Eye (tissue), 1 donor: Measurements from ENCODE around the gene TNFRSF19.
"Not testable (repeated sequence)": the region's sequence is repeated elsewhere in the genome, so short reads cannot be mapped to it uniquely, and the experiment has no call there.

Source experiments
- DNase-seq: peaks from one replicate; pipeline ENCODE4 v3.0.0-alpha.2; 2015

Gene TNFRSF19, protein sequence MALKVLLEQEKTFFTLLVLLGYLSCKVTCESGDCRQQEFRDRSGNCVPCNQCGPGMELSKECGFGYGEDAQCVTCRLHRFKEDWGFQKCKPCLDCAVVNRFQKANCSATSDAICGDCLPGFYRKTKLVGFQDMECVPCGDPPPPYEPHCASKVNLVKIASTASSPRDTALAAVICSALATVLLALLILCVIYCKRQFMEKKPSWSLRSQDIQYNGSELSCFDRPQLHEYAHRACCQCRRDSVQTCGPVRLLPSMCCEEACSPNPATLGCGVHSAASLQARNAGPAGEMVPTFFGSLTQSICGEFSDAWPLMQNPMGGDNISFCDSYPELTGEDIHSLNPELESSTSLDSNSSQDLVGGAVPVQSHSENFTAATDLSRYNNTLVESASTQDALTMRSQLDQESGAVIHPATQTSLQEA

GRCh38 chr13:23570099-23570920 lies at the start of gene TNFRSF19:
Gene TNFRSF19 (plus strand): TSS chr13:23570412. CDS start chr13:23590184, 19,772 bp downstream.
- DNase-seq, result peak; percentile 88

GRCh38 chr13:23529926-23530325 lies 40.3 kb upstream of the TNFRSF19 start:
- DNase-seq, result not testable (repeated sequence)

DNA sequence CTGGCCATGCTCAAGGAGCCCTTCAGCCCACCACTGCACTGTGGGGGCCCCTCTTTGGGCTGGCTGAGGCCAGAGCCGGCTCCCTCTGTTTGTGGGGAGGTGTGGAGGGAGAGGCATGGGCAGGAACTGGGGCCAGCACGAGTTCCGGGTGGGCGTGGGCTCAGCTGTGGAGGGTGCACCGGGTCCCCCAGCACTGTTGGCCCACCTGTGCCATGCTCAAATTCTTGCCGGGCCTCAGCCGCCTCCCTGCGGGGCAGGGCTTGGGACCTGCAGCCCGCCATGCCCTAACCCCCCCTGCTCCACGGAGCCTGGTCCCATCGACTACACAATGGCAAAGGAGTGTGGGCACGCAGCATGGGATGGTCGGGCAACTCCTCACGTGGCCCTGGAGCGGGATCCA lies 38.8 kb upstream of the TNFRSF19 start:
- no peak for DNase-seq

DNA sequence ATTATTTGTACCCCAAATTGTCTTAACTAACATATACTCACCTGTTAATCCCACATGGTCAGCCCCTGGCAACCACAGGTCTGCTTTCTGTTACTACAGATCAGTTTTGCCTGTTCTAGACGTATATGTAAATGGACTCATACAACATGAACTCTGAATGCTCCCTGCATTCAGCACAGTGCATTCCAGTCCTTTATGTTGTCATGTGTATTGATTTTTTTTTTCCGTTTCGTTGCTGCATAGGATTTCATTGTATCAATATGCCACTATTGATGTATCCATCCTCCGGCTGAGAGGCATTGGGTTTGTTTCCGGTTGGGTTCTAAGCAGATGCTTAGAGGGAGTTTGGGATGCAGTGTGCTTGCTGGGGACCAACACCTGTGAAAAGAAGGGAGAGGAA lies 36.1 kb upstream of the TNFRSF19 start:
- no peak for DNase-seq

- no peak for DNase-seq
Observed at GRCh38 chr13:23541221-23541824, 28.9 kb upstream of the TNFRSF19 start.

DNA sequence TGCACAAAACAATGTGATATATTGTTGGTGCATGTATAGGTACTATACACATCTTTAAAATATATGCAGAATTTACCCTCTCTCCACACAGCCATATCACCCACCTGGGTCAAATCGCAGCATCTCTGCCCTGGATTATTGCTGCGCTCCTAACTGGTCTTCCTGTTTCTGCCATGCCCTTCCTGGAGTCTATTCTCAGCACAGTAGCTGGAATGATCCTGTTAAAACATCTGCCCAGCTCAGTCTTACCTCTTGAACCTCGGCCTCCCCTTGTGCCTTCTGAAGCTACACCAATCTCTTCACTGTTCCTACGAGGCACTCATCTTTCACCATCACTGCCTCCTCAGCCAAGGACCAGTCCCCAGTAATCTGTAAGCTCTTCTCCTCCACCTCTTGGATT lies 25.5 kb upstream of the TNFRSF19 start:
- no peak for DNase-seq

GRCh38 chr13:23547000-23547590 lies 23.1 kb upstream of the TNFRSF19 start:
- DNase-seq, result peak; percentile 69

GRCh38 chr13:23549724-23550123 lies 20.5 kb upstream of the TNFRSF19 start:
- DNase-seq, result no peak

- DNase-seq, result no peak
Observed at GRCh38 chr13:23550163-23550562, 20.0 kb upstream of the TNFRSF19 start.

DNA sequence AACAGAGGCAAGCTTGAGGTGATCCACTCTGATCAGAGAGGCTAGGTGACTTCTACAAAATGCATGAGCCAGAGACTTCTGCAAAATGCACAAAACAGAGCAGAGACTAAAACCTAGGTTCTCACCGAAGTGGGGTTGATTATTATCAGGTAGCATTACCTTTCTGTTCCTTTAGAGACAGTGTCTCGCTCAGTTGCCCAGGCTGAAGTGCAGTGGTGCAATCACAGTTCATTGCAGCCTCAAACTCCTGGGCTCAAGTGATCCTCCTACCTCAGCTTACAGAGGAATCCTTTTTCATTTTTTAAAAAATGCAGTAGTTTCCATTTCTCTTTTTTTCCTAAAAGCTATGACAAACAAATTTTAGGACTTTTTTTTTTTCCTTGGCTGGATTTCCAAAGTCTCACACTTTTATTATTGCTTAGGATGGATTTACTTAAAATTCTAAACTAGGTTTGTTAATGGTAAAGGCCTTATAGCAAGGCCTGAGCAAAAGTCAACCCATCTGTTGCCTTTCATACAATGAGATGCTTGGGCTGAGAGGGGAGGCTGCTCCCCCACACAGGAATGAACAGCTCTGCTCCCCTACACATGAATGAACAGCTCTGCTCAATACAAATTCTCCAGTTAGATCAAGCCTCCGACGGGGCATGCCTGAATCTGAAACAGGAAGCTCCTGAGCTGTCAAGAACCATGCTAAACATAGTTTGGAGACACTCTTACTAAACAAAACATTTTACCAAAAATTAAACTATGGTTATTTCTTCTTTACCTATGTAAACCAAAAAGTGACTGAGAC lies 18.8 kb upstream of the TNFRSF19 start:
- DNase-seq, result peak; percentile 25

GRCh38 chr13:23552171-23552570 lies 18.0 kb upstream of the TNFRSF19 start:
- DNase-seq, result no peak

DNA sequence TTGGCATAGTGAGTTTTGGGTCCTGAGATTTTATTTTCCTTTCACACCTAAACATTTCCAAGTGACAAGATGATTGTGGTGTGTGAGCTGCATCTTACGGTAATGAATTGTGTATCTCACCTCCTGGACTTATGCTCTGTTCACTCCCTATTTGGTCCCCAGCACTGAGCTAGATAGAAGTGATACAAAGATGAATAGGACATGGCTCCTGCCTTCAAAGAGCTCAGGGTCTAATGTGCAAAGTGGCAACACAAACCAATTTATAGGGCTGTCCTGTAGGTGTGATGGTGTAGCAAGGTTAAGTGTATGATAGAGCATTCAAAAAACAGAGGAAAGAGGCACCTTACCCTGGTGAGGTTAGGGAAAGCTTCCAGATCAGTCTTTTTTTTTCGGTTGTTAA lies 17.6 kb upstream of the TNFRSF19 start:
- no peak for DNase-seq

GRCh38 chr13:23554000-23554399 lies 16.2 kb upstream of the TNFRSF19 start:
- no peak for DNase-seq

DNA sequence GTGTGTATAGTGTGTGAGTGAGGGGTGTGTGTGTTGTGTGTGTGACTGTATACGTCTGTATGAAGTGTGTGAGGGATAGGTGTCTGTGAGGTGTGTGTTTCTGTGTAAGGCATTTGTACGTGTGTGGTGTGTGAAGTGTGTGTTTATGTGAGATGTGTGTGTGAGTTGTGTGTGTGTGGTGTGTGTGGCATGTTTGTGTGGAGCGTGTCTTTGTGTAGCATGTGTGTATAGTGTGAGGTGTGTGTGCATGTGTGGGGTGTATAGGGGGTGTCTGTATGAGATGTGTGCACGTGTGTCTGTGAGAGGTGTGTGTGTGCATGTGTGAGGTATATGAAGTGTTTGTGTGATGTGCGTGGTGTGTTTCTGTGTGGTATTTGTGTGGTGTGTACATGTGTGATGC lies 13.2 kb upstream of the TNFRSF19 start:
- DNase-seq, result no peak

GRCh38 chr13:23557733-23558132 lies 12.5 kb upstream of the TNFRSF19 start:
- DNase-seq, result no peak

- DNase-seq, result peak; percentile 46
Observed at GRCh38 chr13:23558675-23559536, 11.3 kb upstream of the TNFRSF19 start.

DNA sequence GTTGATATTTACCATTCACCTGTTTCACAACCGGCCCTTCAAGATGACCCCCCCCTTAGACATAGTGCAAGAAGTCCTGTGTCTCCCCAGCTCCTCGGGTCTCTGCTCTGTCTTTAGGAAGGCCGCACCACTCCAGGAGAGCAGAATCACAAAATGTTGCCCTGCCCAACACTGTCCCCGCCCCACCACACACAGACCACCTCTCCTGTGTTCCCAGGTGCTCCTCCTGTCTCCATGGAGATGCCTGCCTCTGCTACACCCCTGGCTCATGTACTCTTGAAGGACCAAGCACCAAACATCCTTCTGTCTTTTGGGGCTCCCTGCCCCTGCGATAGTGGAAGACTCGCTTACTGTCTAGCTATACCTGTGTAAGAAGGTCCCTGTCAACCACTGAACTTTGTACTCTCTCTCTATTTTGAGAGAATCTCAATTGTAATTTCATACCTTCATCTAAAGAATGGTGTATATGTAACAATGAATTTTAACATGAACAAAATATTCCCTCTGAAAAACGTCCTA lies 9.6 kb upstream of the TNFRSF19 start:
- no peak for DNase-seq

DNA sequence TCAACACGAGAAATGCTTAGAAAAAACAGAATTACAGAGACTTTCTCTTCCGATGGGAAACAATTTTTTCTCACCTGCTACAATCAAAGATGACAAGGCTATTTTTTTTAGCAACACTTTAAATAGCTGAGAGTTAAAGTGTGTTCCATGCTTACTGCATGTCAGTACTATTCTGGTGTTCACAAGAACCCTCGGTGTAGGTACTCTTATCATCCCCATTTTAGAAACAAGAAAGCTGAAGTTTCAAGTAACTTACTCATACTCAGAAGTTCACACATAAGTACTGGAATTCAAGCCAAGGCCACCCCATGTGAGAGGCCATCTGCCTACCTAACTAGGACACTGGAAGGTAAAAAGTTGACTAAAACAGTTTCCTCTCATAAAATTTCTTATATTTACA lies 9.0 kb upstream of the TNFRSF19 start:
- DNase-seq, result no peak

DNA sequence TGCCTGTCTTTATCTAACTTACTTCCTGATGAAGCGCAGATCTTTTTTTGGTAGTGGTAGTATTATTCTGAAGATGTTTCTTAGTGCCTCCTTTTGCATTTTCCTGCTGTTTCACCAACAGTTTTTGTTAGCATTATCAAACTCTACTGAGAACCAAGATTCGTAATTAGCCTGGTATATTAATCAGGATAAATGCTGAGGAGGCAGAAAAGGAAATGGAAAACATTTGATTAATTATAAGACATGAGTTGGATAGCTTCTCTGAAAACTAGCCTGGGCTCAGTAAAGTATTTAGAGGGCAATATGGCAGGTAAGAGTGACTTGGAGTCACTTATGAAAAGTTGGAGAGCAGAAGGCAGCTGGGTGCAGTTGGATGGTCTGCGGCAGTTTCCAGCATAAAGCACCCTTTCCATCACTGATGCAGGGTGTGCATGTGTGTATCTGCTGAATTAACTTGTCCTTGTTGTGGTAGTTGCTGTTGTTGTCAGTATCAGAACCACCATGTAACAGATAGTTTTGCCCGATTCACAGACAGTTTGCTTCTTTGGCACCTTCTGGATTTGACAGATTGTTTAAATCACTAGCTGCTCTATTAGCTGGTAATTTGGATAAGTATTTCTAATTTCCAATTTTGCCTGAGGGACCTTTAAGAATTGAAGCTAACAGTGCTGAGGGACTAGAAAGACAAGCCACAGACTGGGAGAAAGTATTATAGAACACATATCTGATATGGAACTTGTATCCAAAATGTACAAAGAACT lies 6.9 kb upstream of the TNFRSF19 start:
- no peak for DNase-seq

DNA sequence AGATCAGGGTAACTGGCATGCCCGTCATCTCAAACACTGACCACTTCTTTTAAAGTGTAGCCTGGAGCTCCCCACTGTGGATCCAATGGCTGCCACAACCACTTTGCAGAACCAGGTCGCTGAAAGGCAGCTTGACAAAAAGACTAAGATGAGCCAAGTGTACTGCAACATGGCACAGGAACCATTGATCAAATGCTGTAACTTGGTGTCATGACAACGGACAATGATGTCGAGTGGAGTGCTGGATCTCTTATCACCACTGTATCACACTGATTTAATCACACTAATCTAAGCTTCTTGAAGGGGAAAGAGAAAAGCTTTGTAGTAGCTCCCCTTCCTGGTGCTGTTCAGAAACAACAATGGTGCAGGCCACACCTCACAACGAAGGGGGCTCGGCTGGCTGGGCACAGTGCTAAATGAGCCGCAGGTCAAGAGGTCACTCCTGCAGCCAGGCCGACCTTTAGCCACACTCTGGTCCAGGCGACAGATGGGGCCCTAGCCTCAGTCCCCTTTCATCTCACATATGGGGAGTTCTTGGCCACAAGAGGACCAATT lies 2.2 kb upstream of the TNFRSF19 start:
- DNase-seq, result peak; percentile 31
